Rectal smooth muscle tissue (tissue), 1 donor: ENCODE measurements around the gene CHCHD6.

Experiments used
- H3K27ac ChIP-seq: one replicate; pipeline ENCODE4 v1.7.0; 2013; ENCODE audit warnings: low read depth, low read length, inconsistent platforms
- H3K27me3 ChIP-seq: one replicate; pipeline ENCODE4 v1.7.0; 2013; ENCODE audit warnings: low read length; ENCODE audit not compliant: control insufficient read depth, insufficient read depth
- H3K36me3 ChIP-seq: one replicate; pipeline ENCODE4 v1.7.0; 2013; ENCODE audit warnings: low read length; ENCODE audit not compliant: control insufficient read depth, insufficient read depth
- H3K4me1 ChIP-seq: one replicate; pipeline ENCODE4 v1.7.0; 2013; ENCODE audit warnings: low read length; ENCODE audit not compliant: control insufficient read depth, insufficient read depth
- H3K4me3 ChIP-seq: one replicate; pipeline ENCODE4 v1.7.0; 2013; ENCODE audit warnings: low read length
- H3K9ac ChIP-seq: one replicate; pipeline ENCODE4 v1.7.0; 2013; ENCODE audit warnings: low read length

Gene CHCHD6

DNA sequence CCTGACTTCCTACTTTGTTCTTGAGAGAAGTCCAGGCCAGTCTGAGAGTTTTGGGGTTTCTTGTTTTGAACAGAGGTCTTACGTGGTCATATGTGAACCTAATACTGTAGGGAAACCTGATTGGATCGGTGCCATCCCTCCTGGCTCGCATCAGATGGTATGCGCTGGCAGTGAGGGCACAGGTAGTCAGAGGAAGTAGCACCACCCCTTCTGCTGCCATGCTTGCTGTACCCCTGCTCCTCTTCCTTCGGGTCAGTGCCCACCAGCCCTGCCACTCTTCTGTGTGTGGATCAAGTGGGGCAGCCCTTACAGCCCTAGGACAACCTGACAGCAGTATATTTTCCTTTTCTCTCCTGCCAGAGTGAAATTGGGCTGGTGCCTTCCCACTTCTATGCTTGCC, 39.7 kb downstream of the CHCHD6 start:
- Histone ChIP-seq H3K4me1 (no peaks in the 10 kb centered on the region), H3K9ac (no peak overlapping the region), H3K27me3 (no peaks in the 10 kb centered on the region), H3K36me3 (no peaks in the 10 kb centered on the region), H3K4me3 (no peak overlapping the region), H3K27ac (no peak overlapping the region)

DNA sequence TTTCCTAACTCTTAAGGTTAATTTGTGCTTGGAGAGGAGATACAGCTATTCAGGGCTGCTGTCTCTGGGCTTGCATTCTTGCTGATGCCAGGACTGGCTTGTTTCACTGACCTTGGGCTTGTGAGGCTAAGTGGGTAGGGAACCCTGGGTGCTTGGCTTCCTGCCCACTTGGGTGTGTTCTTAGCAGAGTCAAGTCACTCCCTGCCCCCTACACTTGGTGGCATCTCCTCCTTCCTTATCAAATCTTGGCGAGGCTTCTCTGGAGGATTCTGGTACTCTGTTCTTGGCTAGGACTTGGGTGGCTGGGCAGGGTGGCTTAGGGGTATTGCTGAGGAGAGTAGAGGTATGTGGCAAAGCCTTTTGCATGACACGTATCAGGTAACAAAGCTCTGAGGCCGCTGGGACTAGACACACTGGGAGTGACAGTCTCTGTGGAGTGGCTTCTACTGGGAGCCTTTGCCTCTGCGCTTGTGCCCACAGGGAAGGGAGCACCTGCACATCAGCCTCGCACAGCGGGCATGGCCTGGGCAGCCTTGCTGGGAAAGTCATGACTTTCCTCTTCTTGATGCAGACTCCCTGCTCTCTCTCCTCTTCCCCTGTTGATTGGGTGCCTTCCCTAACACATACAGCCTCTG, 41.8 kb downstream of the CHCHD6 start:
- Histone ChIP-seq H3K36me3 (no peaks in the 10 kb centered on the region), H3K4me1 (no peaks in the 10 kb centered on the region), H3K27me3 (no peaks in the 10 kb centered on the region), H3K9ac (no peak overlapping the region), H3K4me3 (no peak overlapping the region), H3K27ac (no peak overlapping the region)

DNA sequence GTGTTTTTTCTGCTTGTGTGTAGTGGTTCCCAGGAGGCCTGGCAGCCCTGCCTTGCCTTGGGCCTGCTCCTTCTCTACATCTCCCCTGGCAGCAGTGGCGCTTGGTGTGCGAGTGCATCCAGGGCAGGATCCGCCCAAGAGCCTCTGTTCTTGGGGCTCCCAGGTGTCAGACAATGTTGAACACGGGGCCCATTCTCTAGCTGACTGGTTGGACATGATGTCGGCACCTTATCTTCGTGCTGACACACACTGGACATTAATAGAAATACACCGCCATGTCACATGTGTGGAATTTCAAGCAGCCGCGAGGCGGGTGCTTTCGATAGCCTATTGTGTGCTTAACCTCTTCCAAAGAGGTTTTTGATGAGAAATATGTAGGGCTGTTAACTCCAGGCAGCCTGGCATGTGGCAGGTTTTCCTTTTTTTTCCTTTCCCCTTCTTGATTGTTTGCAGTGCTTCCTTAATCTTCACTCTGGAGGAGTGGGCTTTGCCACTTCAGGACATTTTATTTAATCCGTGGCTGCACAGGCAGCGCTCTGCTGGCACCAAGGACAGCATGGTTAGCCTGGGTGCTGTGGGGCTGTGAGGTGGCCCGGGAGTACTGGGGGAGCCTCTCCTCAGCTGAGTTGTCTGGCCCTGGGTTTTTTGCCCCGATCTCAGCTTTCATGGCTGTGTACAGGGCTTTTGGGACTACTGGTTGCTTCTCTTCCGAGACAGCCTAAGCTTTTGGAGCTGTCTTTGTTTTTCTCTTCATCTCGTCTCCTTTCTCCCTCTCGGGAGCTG, 42.5 kb downstream of the CHCHD6 start:
- Histone ChIP-seq H3K9ac (no peak overlapping the region), H3K27ac (no peak overlapping the region), H3K4me1 (no peaks in the 10 kb centered on the region), H3K4me3 (no peak overlapping the region), H3K27me3 (no peaks in the 10 kb centered on the region), H3K36me3 (no peaks in the 10 kb centered on the region)

GRCh38 chr3:126747768-126748167, 43.7 kb downstream of the CHCHD6 start:
- no peaks in the 10 kb centered on the region for H3K27me3 ChIP-seq
- H3K4me3 ChIP-seq = no peak overlapping the region
- H3K27ac ChIP-seq = no peak overlapping the region
- no peaks in the 10 kb centered on the region for H3K36me3 ChIP-seq
- no peak overlapping the region for H3K9ac ChIP-seq
- no peaks in the 10 kb centered on the region for H3K4me1 ChIP-seq

DNA sequence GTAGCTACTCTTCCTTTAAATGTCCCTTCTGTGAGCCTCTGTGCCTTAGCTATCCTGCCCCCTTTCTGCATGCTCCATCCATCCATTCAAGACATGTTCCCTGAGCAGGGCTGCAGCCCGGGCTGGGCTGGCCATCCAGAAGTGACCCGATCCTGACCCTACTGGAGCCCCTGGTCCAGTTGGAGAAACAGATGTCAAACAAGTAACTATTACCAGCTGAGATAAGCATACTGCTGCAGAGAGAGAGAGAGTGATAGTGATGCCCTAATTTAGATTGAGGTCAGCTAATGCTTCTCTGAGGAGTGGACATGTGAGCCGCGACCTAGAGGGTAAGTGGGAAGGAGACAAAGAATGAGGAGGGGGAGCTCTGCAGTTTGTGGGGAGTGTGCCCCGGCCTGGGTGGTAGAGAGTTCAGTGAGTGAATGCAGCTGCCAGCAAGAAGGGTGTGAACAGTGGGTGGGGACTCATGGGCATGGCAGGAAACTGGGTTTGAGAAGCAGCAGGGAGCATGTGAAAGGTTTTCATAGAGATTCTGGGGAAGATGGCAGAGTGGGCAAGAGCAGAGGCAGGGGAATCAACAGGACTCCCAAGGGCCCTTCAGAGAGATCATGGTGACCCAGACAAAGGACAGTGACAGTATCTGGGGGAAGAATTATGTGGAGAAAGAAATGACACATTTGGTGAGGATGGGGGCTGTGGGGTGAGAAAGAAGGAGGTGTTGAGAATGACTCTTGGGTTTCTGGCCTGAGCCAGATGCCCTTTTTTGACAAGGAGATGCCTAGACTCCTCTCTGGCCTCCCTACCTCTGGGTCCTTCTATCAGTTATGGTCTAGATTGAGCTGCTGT, 44.9 kb downstream of the CHCHD6 start:
- no peak overlapping the region for H3K4me3 ChIP-seq
- H3K27me3 ChIP-seq = no peaks in the 10 kb centered on the region
- no peaks in the 10 kb centered on the region for H3K36me3 ChIP-seq
- H3K4me1 ChIP-seq = peaks cover 4% of the 10 kb centered on the region
- no peak overlapping the region for H3K27ac ChIP-seq
- H3K9ac ChIP-seq = no peak overlapping the region

- Histone ChIP-seq H3K36me3 (no peaks in the 10 kb centered on the region), H3K27ac (no peak overlapping the region), H3K4me1 (peaks cover 4% of the 10 kb centered on the region), H3K4me3 (no peak overlapping the region), H3K9ac (no peak overlapping the region), H3K27me3 (no peaks in the 10 kb centered on the region)
Observed at GRCh38 chr3:126749547-126749875, 45.5 kb downstream of the CHCHD6 start.

GRCh38 chr3:126749931-126750755, 46.1 kb downstream of the CHCHD6 start:
- H3K4me3 ChIP-seq = no peak overlapping the region
- no peak overlapping the region for H3K27ac ChIP-seq
- H3K27me3 ChIP-seq = no peaks in the 10 kb centered on the region
- peaks cover 4% of the 10 kb centered on the region for H3K4me1 ChIP-seq
- H3K36me3 ChIP-seq = no peaks in the 10 kb centered on the region
- no peak overlapping the region for H3K9ac ChIP-seq

DNA sequence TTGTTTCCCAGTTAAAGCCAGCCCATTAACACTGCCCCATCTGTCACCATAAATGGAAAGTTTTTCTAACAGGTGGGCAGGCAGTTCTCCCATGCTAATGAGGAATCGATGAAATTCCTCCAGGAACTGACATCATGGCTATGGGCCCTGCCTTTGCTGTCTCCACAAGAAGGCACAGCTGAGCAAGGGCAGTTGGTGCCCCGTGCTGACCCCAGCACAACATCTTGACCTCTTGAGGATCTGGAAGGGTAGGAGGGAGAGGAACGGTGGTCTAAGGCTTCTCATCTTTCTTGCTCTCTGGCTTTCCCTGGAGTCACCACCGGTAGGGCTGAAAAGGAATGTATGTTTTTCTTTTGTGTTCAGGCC, 46.7 kb downstream of the CHCHD6 start:
- no peaks in the 10 kb centered on the region for H3K27me3 ChIP-seq
- H3K4me1 ChIP-seq = peaks cover 4% of the 10 kb centered on the region
- no peak overlapping the region for H3K9ac ChIP-seq

GRCh38 chr3:126751611-126752302, 47.7 kb downstream of the CHCHD6 start:
- H3K9ac ChIP-seq = no peak overlapping the region

More for the DNA sequence above, 46.7 kb downstream of the CHCHD6 start:
- Histone ChIP-seq H3K36me3 (no peaks in the 10 kb centered on the region), H3K27ac (no peak overlapping the region), H3K4me3 (no peak overlapping the region)

DNA sequence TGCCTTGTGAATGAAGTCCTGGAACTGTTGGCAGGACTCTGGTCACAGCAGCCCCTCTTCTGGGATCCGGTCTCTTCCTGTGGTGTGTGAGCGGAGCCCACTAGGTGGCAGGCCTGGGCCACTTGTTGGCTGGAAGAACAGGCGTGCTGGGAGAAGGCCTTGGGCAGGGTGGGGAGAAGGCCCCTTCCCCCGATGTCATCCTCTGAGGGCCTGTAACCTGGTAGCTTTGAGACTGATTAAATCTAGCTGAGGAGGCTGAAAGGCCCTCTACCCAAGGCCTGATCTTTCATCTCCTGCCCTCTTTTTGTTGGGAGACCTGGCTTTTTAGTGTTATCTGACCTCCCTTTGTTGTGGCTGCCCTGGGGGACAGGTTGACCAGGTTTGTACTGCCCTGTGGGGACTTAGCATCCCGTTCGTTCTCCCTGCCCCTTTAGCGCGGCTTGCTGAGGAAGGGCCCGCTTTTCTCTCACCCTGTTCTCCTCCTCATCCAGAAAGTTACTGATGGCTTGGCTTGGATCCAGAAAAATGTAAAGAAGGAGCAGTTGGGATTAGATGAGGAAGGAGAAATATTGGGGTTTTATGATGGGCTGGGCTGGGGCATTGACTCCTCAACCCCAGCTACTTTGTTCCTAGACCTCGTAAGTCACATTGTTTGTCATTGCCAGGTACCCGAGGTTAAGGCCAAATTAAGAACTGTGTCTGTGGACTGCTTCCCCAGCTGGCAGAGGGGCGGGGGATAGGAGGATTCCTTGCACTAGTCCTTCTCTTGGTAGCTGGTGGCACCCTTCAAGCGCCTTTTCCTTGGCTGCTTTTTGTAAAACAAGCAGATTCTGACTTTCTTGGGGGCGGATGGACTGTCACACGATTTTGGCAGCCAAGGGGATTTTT, 48.5 kb downstream of the CHCHD6 start:
- H3K4me3 ChIP-seq = no peak overlapping the region
- H3K27me3 ChIP-seq = no peaks in the 10 kb centered on the region
- H3K4me1 ChIP-seq = peaks cover 4% of the 10 kb centered on the region
- no peak overlapping the region for H3K9ac ChIP-seq
- no peak overlapping the region for H3K27ac ChIP-seq
- H3K36me3 ChIP-seq = no peaks in the 10 kb centered on the region

More at GRCh38 chr3:126751611-126752302, 47.7 kb downstream of the CHCHD6 start:
- Histone ChIP-seq H3K4me1 (peaks cover 4% of the 10 kb centered on the region), H3K4me3 (no peak overlapping the region), H3K36me3 (no peaks in the 10 kb centered on the region), H3K27me3 (no peaks in the 10 kb centered on the region), H3K27ac (no peak overlapping the region)
